Measurements from ENCODE around the gene GRAP2. TPM values are rescaled to one million over a fixed set of nuclear protein-coding genes. Genes with fewer than 3 reads are reported as not detected.

GRAP2 gene
- total RNA-seq, 1 donor from 2014 or later: 12.3 TPM

DNA sequence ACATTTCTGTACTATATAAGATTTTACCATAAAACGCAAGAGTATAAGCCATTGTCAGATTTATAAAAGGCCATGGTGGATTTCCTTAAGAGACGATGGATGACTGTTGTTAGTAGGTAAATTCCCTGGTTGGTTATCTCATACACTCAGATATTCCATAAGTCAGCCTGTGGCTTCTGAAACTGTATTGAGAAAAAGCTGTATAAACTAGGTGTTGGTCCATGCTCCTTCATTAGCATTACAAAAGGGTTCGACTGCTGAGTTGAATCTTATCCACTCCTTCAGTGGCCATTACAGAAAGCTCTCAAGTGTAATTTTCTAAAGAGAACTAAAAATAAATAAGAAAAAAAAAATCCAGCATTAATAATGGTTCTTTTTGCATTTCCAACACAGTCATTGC lies 5.3 kb downstream of the GRAP2 start:
- H3K27ac ChIP-seq: no peak overlapping the region
- no peaks in the 10 kb centered on the region for H3K9me3 ChIP-seq
- TF ChIP-seq, protein P1, sequence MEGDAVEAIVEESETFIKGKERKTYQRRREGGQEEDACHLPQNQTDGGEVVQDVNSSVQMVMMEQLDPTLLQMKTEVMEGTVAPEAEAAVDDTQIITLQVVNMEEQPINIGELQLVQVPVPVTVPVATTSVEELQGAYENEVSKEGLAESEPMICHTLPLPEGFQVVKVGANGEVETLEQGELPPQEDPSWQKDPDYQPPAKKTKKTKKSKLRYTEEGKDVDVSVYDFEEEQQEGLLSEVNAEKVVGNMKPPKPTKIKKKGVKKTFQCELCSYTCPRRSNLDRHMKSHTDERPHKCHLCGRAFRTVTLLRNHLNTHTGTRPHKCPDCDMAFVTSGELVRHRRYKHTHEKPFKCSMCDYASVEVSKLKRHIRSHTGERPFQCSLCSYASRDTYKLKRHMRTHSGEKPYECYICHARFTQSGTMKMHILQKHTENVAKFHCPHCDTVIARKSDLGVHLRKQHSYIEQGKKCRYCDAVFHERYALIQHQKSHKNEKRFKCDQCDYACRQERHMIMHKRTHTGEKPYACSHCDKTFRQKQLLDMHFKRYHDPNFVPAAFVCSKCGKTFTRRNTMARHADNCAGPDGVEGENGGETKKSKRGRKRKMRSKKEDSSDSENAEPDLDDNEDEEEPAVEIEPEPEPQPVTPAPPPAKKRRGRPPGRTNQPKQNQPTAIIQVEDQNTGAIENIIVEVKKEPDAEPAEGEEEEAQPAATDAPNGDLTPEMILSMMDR (IDR thresholded peaks at IDR 0.05): no peak
- TF ChIP-seq POLR2A (IDR thresholded peaks at IDR 0.05) (no peak), POLR2AphosphoS5 (IDR thresholded peaks at IDR 0.05; ENCODE audit: insufficient read depth in 1 of 2, low read depth in 1 of 2) (no peak)
- no peak overlapping the region for H3K4me3 ChIP-seq
- no peaks in the 10 kb centered on the region for H3K36me3 ChIP-seq
- no peak for DNase-seq (ENCODE audit: extremely low spot score in 2 of 2)
- no peaks in the 10 kb centered on the region for H3K27me3 ChIP-seq
- intact Hi-C loops (cut with DNase I): no loop called here
- no peaks in the 10 kb centered on the region for H3K4me1 ChIP-seq

DNA sequence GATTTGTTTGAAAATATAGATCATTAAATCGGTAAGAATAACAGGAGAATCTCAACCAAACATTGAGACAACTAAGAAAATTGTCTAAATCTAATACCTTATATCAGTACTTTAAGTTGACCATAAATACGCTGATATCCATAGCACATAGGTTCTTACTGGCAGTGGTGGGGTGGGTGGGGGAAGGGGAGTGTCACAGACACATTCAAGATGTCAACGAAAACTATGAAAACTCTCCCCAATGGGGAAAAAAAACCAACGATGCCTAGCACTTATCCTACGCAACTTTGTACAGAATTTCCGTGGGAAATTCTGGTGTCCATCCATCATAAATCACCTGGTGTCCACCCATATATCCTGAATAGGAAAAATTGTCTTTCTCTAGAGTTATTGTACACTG lies 6.2 kb downstream of the GRAP2 start:
- no peak for DNase-seq (ENCODE audit: extremely low spot score in 2 of 2)
- no peak for TF ChIP-seq POLR2A (IDR thresholded peaks at IDR 0.05)
- no peak for TF ChIP-seq POLR2AphosphoS5 (IDR thresholded peaks at IDR 0.05; ENCODE audit: insufficient read depth in 1 of 2, low read depth in 1 of 2)
- TF ChIP-seq, protein P1 (IDR thresholded peaks at IDR 0.05): no peak
- H3K4me1 ChIP-seq: no peaks in the 10 kb centered on the region
- intact Hi-C loops (cut with DNase I): no loop called here
- no peak overlapping the region for H3K27ac ChIP-seq
- H3K36me3 ChIP-seq: no peaks in the 10 kb centered on the region
- H3K4me3 ChIP-seq: no peak overlapping the region
- no peaks in the 10 kb centered on the region for H3K27me3 ChIP-seq
- no peaks in the 10 kb centered on the region for H3K9me3 ChIP-seq

GRCh38 chr22:39907605-39908097 lies 6.8 kb downstream of the GRAP2 start:
- H3K4me3 ChIP-seq: no peak overlapping the region
- H3K27me3 ChIP-seq: no peaks in the 10 kb centered on the region
- no peak overlapping the region for H3K27ac ChIP-seq
- no peak for DNase-seq (ENCODE audit: extremely low spot score in 2 of 2)
- intact Hi-C loops (cut with DNase I): no loop called here
- TF ChIP-seq, protein P1 (IDR thresholded peaks at IDR 0.05): no peak
- TF ChIP-seq POLR2AphosphoS5 (IDR thresholded peaks at IDR 0.05; ENCODE audit: insufficient read depth in 1 of 2, low read depth in 1 of 2) (no peak), POLR2A (IDR thresholded peaks at IDR 0.05) (no peak)
- H3K36me3 ChIP-seq: no peaks in the 10 kb centered on the region
- no peaks in the 10 kb centered on the region for H3K9me3 ChIP-seq
- no peaks in the 10 kb centered on the region for H3K4me1 ChIP-seq

- TF ChIP-seq POLR2AphosphoS5 (IDR thresholded peaks at IDR 0.05; ENCODE audit: insufficient read depth in 1 of 2, low read depth in 1 of 2) (no peak), POLR2A (IDR thresholded peaks at IDR 0.05) (no peak)
- TF ChIP-seq, protein P1 (IDR thresholded peaks at IDR 0.05): no peak
- H3K4me1 ChIP-seq: no peaks in the 10 kb centered on the region
- intact Hi-C loops (cut with DNase I): no loop called here
- no peak overlapping the region for H3K4me3 ChIP-seq
- no peaks in the 10 kb centered on the region for H3K36me3 ChIP-seq
- no peak overlapping the region for H3K27ac ChIP-seq
- no peaks in the 10 kb centered on the region for H3K27me3 ChIP-seq
- H3K9me3 ChIP-seq: no peaks in the 10 kb centered on the region
- DNase-seq (ENCODE audit: extremely low spot score in 2 of 2): no peak
These were observed 7.3 kb downstream of the GRAP2 start for GRCh38 chr22:39908136-39908535.

GRCh38 chr22:39908737-39909136 lies 7.9 kb downstream of the GRAP2 start:
- H3K36me3 ChIP-seq: no peaks in the 10 kb centered on the region
- no peak overlapping the region for H3K4me3 ChIP-seq
- TF ChIP-seq POLR2AphosphoS5 (IDR thresholded peaks at IDR 0.05; ENCODE audit: insufficient read depth in 1 of 2, low read depth in 1 of 2): no peak
- TF ChIP-seq, protein P1 (IDR thresholded peaks at IDR 0.05): no peak
- TF ChIP-seq POLR2A (IDR thresholded peaks at IDR 0.05): no peak
- DNase-seq (ENCODE audit: extremely low spot score in 2 of 2): no peak
- H3K27me3 ChIP-seq: no peaks in the 10 kb centered on the region
- H3K4me1 ChIP-seq: no peaks in the 10 kb centered on the region
- H3K9me3 ChIP-seq: no peaks in the 10 kb centered on the region
- intact Hi-C loops (cut with DNase I): no loop called here
- H3K27ac ChIP-seq: no peak overlapping the region

Data from vagina (tissue), 2 donors.